ENCODE data around the gene PLEKHG1.

- TF ChIP-seq RELA (CRISPR knock-in tag; IDR thresholded peaks at IDR 0.05; ENCODE audit: borderline replicate concordance) (no peak), ATF2 (CRISPR knock-in tag; IDR thresholded peaks at IDR 0.05; ENCODE audit: borderline replicate concordance, low read depth) (no peak), NR1H2 (CRISPR knock-in tag; IDR thresholded peaks at IDR 0.05) (no peak), PRDM15 (CRISPR knock-in tag; IDR thresholded peaks at IDR 0.05) (no peak), CTCF (IDR thresholded peaks at IDR 0.05) (no peak), SMAD3 (CRISPR knock-in tag; IDR thresholded peaks at IDR 0.05; ENCODE audit: borderline replicate concordance) (no peak), ZNF121 (CRISPR knock-in tag; IDR thresholded peaks at IDR 0.05) (no peak), MAX (CRISPR knock-in tag; IDR thresholded peaks at IDR 0.05) (no peak), USF2 (CRISPR knock-in tag; IDR thresholded peaks at IDR 0.05) (no peak), JUN (CRISPR knock-in tag; IDR thresholded peaks at IDR 0.05) (no peak), ZNF219 (CRISPR knock-in tag; IDR thresholded peaks at IDR 0.05; ENCODE audit: borderline replicate concordance) (no peak), TEAD4 (CRISPR knock-in tag; IDR thresholded peaks at IDR 0.05) (no peak)
Measured at GRCh38 chr6:150646228-150646627, 46.5 kb downstream of the PLEKHG1 start.

Data from WTC11 (cell line).